ELF-1 (cell line): Measurements from ENCODE around the gene LRRC28.

Experiments
- DNase-seq: peaks from one replicate; pipeline ENCODE4 v3.0.0-alpha.2; 2016; ENCODE audit warnings: low read depth, low spot score

Gene LRRC28

DNA sequence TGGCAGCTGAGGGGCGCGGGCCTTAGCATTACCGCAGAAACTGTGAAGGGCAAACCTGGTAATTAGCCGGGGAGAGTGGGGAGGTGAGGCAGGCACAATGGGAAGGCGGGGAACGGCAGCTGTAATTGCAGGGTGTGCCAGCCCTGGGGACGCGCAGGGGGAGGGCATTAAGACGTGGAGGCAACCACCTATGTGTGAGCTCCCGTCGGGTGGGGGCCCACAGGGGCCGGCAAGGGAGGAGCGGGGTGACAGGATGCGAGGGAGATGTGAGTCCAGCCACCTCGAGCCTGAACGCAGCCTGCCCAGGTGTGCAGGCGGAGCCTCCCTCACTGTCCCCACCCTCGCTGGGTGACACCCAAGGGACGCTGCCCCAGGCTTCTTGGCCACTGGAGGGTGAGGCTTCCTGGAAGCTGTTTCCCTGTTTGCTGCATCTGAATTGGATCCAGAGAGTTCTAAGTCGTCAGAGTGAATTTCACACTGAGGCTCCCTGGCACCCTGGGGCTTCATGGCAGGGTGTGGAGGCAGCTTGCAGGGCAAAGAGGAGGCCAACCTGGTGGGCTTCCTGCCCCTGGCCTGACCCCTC lies 183.9 kb downstream of the LRRC28 start:
- no peak for DNase-seq

DNA sequence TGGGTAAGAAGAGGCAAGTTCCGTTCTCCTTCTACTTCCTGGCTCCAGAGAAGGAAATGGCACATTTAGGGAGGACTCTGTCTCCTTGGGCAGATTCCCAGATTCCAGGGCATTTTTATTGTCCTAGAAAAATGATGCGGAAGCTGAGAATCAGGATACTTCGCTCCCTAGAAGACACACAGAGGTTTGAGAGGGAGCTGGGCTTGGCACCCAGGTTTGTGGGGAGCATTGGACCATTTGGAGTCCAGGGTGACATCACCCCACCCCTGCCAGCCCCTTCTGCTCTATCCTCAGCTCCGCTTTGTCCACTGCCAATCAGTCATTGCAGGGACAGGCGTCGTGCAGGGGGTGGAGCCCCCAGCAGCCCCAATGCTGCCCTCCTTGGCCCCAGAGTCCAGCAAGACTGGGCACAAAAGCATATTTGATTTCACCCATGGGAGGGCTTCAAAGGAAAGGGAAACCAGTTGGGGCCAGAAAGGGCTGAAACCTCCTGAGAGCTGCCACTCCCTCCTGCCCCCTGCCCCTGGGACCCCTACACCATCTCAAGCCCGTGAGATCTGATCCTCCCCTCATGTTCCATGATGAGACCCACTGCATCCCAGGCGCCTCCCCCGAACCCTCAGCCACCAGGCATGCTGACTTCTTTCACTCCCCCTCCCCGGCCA lies 184.7 kb downstream of the LRRC28 start:
- no peak for DNase-seq

DNA sequence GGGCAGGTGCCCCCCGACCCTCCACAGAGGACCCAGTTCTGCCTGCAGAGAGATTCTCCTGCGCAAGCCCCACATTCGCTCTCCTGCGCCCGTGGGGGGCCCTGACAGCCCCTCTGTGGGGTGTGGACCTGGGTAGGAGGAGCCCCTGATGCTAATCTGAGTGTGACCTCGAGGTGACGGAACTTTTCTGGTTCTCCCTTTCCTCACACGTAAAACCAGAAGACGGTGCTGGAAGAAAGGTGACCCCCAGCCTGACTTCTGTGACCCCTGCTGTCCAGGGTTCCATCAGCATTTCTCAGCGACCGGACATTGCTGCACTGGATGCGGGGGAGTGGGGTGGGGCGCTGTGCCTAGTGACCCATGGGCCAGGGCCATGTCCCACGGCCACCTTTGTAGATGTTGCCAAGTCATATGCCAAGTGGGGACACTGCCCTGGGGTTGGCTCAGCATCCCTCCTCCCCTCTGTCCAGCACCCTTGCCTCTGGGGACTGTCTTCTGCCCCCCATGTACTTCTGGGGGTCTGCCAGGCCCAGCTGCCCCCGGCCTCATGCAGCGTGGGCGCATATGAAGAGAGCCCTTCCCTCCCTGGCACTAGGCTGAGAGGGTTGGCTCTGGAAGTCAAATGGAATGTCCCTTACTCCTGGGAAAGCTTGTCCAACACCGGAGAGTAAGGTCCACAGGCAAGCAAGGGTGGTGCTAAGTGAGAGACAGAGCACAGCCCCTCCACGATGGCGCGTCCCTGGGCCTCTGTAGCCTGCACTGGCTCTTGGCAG lies 185.4 kb downstream of the LRRC28 start:
- no peak for DNase-seq

DNA sequence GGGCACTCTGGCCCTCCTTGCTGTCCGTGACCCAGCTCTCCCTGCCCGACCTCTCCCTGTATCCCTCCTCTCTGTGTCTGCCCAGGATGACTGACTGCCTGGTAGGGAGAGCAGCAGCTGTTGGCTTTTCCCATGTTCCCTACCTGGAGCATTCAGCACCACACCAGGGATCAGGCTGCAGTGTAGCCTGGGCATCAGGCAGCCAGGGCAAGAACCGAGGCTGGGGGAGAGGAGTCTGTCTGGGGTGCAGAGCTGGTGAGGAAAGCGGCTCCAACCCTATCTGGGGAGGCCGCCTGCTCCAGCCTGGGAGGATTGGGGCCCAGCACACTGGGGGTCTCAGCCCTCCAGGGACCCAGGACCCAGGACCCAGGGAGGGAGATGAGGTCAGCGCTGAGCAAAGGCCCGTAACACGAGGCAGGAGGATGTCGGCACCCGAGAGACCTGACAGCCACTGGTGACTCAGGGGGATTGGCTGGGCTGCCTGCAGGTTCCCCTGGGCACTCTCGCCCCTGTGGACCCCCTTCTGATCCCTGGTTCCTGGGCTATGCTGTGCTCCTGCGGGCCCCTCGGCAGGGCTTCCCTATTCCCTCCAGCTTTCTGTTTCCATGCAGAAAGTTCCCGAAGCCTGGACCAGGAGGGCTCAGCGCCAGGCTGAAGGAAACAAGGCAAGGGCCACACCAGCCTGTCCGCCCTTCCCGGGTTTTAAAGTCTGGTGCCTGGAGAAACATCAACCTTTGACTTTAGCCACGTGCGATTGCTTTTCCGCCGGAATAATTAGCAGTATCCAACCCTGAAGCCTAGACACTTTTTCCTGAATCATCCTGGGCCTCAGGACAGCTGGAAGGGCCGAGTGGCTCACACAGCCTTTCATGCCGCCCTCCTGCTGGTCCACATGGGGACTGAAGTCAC lies 186.3 kb downstream of the LRRC28 start:
- DNase-seq = no peak

DNA sequence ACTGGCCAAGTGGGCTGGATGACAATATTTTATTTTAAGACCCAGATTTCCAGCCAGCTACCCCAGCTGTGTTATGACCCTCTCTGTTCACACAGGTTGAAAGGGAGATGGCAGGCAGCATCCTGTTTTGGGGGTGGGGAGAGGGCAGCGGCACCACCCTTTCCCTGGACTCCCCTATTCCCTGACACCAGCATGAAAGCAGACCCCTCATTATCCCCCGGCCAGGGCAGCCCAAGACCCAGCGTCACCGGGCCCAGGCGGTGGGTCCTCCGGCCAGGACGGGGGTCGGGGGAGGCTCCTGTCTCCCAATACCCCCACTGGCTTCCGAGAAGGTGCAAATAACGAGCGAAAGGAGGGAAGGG lies 186.9 kb downstream of the LRRC28 start:
- DNase-seq = no peak

DNA sequence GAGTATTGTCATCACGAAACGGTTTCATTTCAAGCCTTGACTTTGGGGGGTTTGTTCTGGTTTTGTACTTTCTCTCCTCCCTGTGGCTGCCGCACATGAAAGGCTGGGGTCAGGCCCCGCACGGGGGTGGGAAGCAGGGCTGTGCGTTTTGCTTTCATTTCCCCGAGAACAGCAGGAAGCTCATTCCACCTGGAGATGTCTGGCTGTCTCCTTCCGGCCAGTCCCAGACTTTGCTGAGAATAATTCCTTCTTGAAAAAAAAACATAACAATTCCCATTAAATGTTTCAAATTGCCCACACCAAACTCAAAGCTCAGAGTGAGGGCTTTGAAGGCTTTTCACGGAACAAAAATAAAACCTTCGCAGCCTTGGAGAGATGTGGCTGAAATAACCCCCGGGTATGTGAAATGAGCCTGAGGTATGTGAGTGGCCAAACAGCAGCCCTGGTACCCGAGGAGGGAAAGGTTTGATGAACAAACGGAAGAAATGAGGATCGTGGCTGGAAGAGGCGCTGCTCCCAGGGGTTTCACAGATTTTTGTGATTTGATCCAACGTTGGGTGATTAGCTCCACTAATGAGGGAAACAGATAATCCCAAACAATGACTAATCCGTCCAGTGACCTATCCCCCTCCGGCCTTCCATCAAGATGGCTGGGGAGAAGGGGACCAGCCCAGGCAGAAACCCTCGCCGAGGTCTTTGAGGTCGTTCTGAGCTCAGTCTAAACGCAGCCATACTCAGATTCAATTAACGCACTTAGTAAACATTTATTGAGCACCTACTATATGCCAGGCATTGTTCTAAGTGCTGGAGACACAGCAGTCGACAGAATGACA lies 187.6 kb downstream of the LRRC28 start:
- DNase-seq = peak; percentile 25

- DNase-seq = no peak
Measured at GRCh38 chr15:99439524-99439835, 188.2 kb downstream of the LRRC28 start.

- no peak for DNase-seq
Measured at GRCh38 chr15:99440029-99440428, 188.7 kb downstream of the LRRC28 start.
